Mammary epithelial cell (primary cell): ENCODE data around the gene PLAU.

ENCODE experiments used
- CTCF ChIP-seq, 2 donors: IDR thresholded peaks in 1 of 2; conservative IDR thresholded peaks in 1 of 2; 2 replicates each; pipeline ENCODE4 v1.5.1; 2011 to 2012; ENCODE audit warnings: inconsistent platforms in 2 of 2, low read length in 2 of 2, mild to moderate bottlenecking in 2 of 2, control low read depth in 1 of 2, low read depth in 1 of 2; ENCODE audit not compliant: insufficient read depth in 1 of 2; ENCODE audit errors: extremely low read depth in 1 of 2
- EZH2 ChIP-seq: IDR thresholded peaks from 2 replicates; pipeline ENCODE4 v1.6.1; 2012; ENCODE audit warnings: low read length, inconsistent platforms, borderline replicate concordance

GRCh38 chr10:73865107-73865458 is 45.8 kb upstream of the PLAU start:
- TF ChIP-seq CTCF (conservative IDR thresholded peaks at IDR 0.05 in 1 of 2, IDR thresholded peaks at IDR 0.05 in 1 of 2; ENCODE audit: extremely low read depth in 1 of 2, insufficient read depth in 1 of 2, low read depth in 1 of 2, low read length in 2 of 2) (no peak), EZH2 (no peak)
